Mucosa of descending colon (tissue), 3 donors: ENCODE results near the gene ABCB11. TPM values are rescaled to one million over a fixed set of nuclear protein-coding genes. Genes with fewer than 3 reads are reported as not detected.

Experiments used
- ATAC-seq: fragments of 200-7000 bp; cut with Tn5 transposase; one replicate; pipeline ENCODE4 v1.9.1; 2020; ENCODE audit warnings: mild to moderate bottlenecking, moderate library complexity
- DNase-seq, 3 donors: peaks; one replicate each; pipeline ENCODE4 v3.0.0-alpha.2; 2020
- H3K36me3 ChIP-seq: fragments of 200-600 bp; one replicate; pipeline ENCODE4 v1.8.0; 2021; ENCODE audit warnings: low read depth, mild to moderate bottlenecking
- H3K4me1 ChIP-seq: fragments of 200-600 bp; one replicate; pipeline ENCODE4 v1.8.0; 2021; ENCODE audit warnings: low read depth, mild to moderate bottlenecking
- H3K4me3 ChIP-seq: fragments of 200-600 bp; one replicate; pipeline ENCODE4 v1.8.0; 2021; ENCODE audit warnings: mild to moderate bottlenecking
- H3K9me3 ChIP-seq: fragments of 200-600 bp; one replicate; pipeline ENCODE4 v1.8.0; 2021; ENCODE audit warnings: mild to moderate bottlenecking
- CTCF ChIP-seq: fragments of 200-600 bp; IDR thresholded peaks from one replicate; pipeline ENCODE4 v1.8.0; 2022; ENCODE audit warnings: antibody characterized with exemption, mild to moderate bottlenecking
- intact Hi-C, 2 donors: fragments of 100-400 bp; cut with DNase I in 1 of 2; cut with micrococcal nuclease in 1 of 2; formaldehyde crosslinking; loops; one replicate each; pipeline versions ENCODE4 v1.11.0 to v1.11.1; 2022; cut with DNase I, micrococcal nuclease
- total RNA-seq, 3 donors: library from RNA; stranded (reverse); fragmentation: NEBNext Ultra II Directional in 2 of 3; extraction: Animal tissue kit (Norgen Biotek cat#: 25700) in 2 of 3; gene quantifications; one replicate each; pipeline versions ENCODE4 v1.2.1 to v1.2.4, GENCODE V29; 2021 to 2023
- donor health status: DM: no; HTN: no; CAD: no; lungs with moderate emphysema.
- donor health status: DM: no; HTN: no; CAD: no.
- donor health status: DM: no; HTN: yes; CAD: no.

ABCB11 gene
- total RNA-seq, 3 donors from 2014 or later, result 1.2 to 21.7 (median 4.6) TPM

- no peak for ATAC-seq
- H3K4me3 ChIP-seq, result no peak overlapping the region
Measured at GRCh38 chr2:168912466-168912865, 118.7 kb downstream of the ABCB11 start.

GRCh38 chr2:168910330-168910729 lies 120.8 kb downstream of the ABCB11 start:
- intact Hi-C loops, result loop anchor here in 1 of 2 donors (10.0 kb wide), 1 partner anchor 566 kb away; no protein-coding TSS in a partner anchor
- ATAC-seq, result no peak
- Histone ChIP-seq H3K9me3 (no peaks in the 10 kb centered on the region), H3K4me3 (no peak overlapping the region), H3K36me3 (no peaks in the 10 kb centered on the region), H3K4me1 (no peaks in the 10 kb centered on the region)
- no peak for DNase-seq
- TF ChIP-seq CTCF, result no peak

More at GRCh38 chr2:168912466-168912865, 118.7 kb downstream of the ABCB11 start:
- Histone ChIP-seq H3K4me1 (no peaks in the 10 kb centered on the region), H3K36me3 (no peaks in the 10 kb centered on the region), H3K9me3 (peaks cover 2% of the 10 kb centered on the region)
- intact Hi-C loops, result loop anchor here in 1 of 2 donors (10.0 kb wide), 1 partner anchor 568 kb away; no protein-coding TSS in a partner anchor
- no peak for TF ChIP-seq CTCF
- no peak for DNase-seq

- no peak for DNase-seq
- intact Hi-C loops, result no loop called here
- no peak for ATAC-seq
- Histone ChIP-seq H3K4me3 (no peak overlapping the region), H3K36me3 (no peaks in the 10 kb centered on the region), H3K9me3 (no peaks in the 10 kb centered on the region), H3K4me1 (no peaks in the 10 kb centered on the region)
- no peak for TF ChIP-seq CTCF
Measured at GRCh38 chr2:168907940-168908662, 123.0 kb downstream of the ABCB11 start.

GRCh38 chr2:168904358-168904757 lies 126.8 kb downstream of the ABCB11 start:
- intact Hi-C loops, result no loop called here
- no peaks in the 10 kb centered on the region for H3K9me3 ChIP-seq
- no peak overlapping the region for H3K4me3 ChIP-seq
- DNase-seq (no peak), ATAC-seq (no peak)
- no peaks in the 10 kb centered on the region for H3K36me3 ChIP-seq
- TF ChIP-seq CTCF, result no peak
- no peaks in the 10 kb centered on the region for H3K4me1 ChIP-seq

GRCh38 chr2:168903888-168904287 lies 127.2 kb downstream of the ABCB11 start:
- no peak for ATAC-seq
- no peaks in the 10 kb centered on the region for H3K36me3 ChIP-seq
- no peaks in the 10 kb centered on the region for H3K4me1 ChIP-seq
- no peak for DNase-seq
- no peak for TF ChIP-seq CTCF
- H3K9me3 ChIP-seq, result no peaks in the 10 kb centered on the region
- H3K4me3 ChIP-seq, result no peak overlapping the region
- intact Hi-C loops, result no loop called here
